ENCODE measurements around the gene REEP2. TPM values are rescaled to one million over a fixed set of nuclear protein-coding genes. Genes with fewer than 3 reads are reported as not detected.
A peak's percentile ranks its signal among the peaks of the same experiment; 100 is the strongest.

The REEP2 gene
- polyA plus RNA-seq, 1 donor from 2014 or later: 146 TPM

GRCh38 chr5:138458384-138458783, 19.5 kb downstream of the REEP2 start:
- TF ChIP-seq SMC3 (conservative IDR thresholded peaks at IDR 0.05; ENCODE audit: poor library complexity): no peak
- H3K9me2 ChIP-seq (ENCODE audit: insufficient read depth, low read length): no peaks in the 10 kb centered on the region
- H3K27me3 ChIP-seq (ENCODE audit: insufficient read depth, low read depth, low read length): no peaks in the 10 kb centered on the region
- peak overlapping the region; percentile 9 for H3K9ac ChIP-seq (ENCODE audit: low read length)
- H3K27ac ChIP-seq (ENCODE audit: low read length): no peak overlapping the region
- H3K4me3 ChIP-seq (ENCODE audit: low read length): no peak overlapping the region
- no peaks in the 10 kb centered on the region for H3K36me3 ChIP-seq (ENCODE audit: insufficient read depth, low read length)
- H2AFZ ChIP-seq (ENCODE audit: low read depth, low read length): no peak overlapping the region
- H4K20me1 ChIP-seq (ENCODE audit: insufficient read depth): no peaks in the 10 kb centered on the region
- no peaks in the 10 kb centered on the region for H3F3A ChIP-seq (ENCODE audit: insufficient read depth, low read length, poor library complexity, severe bottlenecking)
- no peaks in the 10 kb centered on the region for H3K9me3 ChIP-seq (ENCODE audit: low read length)
- no peaks in the 10 kb centered on the region for H3K79me2 ChIP-seq (replicated peaks; ENCODE audit: insufficient read depth, low read length)
- no peak overlapping the region for H3K4me2 ChIP-seq (ENCODE audit: low read length)

- no peaks in the 10 kb centered on the region for H3K27me3 ChIP-seq (ENCODE audit: insufficient read depth, low read depth, low read length)
- H2AFZ ChIP-seq (ENCODE audit: low read depth, low read length): no peak overlapping the region
- H3K9me2 ChIP-seq (ENCODE audit: insufficient read depth, low read length): no peaks in the 10 kb centered on the region
- no peaks in the 10 kb centered on the region for H3K9me3 ChIP-seq (ENCODE audit: low read length)
- no peak overlapping the region for H3K27ac ChIP-seq (ENCODE audit: low read length)
- TF ChIP-seq EP300 (conservative IDR thresholded peaks at IDR 0.05; ENCODE audit: poor library complexity, severe bottlenecking) (no peak), MXI1 (conservative IDR thresholded peaks at IDR 0.05; ENCODE audit: poor library complexity, severe bottlenecking) (no peak), POLR2AphosphoS5 (IDR thresholded peaks at IDR 0.05) (no peak), CTCF (IDR thresholded peaks at IDR 0.05; ENCODE audit: poor library complexity, severe bottlenecking) (no peak), TAF1 (IDR thresholded peaks at IDR 0.05; ENCODE audit: low read depth) (no peak), RAD21 (conservative IDR thresholded peaks at IDR 0.05) (no peak), SMC3 (conservative IDR thresholded peaks at IDR 0.05; ENCODE audit: poor library complexity) (no peak), EZH2 (IDR thresholded peaks at IDR 0.05; ENCODE audit: borderline replicate concordance, insufficient read depth, low read length, poor library complexity, severe bottlenecking) (no peak)
- H3F3A ChIP-seq (ENCODE audit: insufficient read depth, low read length, poor library complexity, severe bottlenecking): no peaks in the 10 kb centered on the region
- no peak overlapping the region for H3K4me2 ChIP-seq (ENCODE audit: low read length)
- H3K4me3 ChIP-seq (ENCODE audit: low read length): no peak overlapping the region
- H4K20me1 ChIP-seq (ENCODE audit: insufficient read depth): no peaks in the 10 kb centered on the region
- H3K36me3 ChIP-seq (ENCODE audit: insufficient read depth, low read length): no peaks in the 10 kb centered on the region
- H3K79me2 ChIP-seq (replicated peaks; ENCODE audit: insufficient read depth, low read length): no peaks in the 10 kb centered on the region
- H3K9ac ChIP-seq (ENCODE audit: low read length): peak overlapping the region; percentile 9
Observed at GRCh38 chr5:138458856-138459255, 20.0 kb downstream of the REEP2 start.

- no peaks in the 10 kb centered on the region for H3K9me3 ChIP-seq (ENCODE audit: low read length)
- no peaks in the 10 kb centered on the region for H3K79me2 ChIP-seq (replicated peaks; ENCODE audit: insufficient read depth, low read length)
- TF ChIP-seq EZH2 (IDR thresholded peaks at IDR 0.05; ENCODE audit: borderline replicate concordance, insufficient read depth, low read length, poor library complexity, severe bottlenecking): no peak
- no peak for TF ChIP-seq POLR2AphosphoS5 (IDR thresholded peaks at IDR 0.05)
- TF ChIP-seq MXI1 (conservative IDR thresholded peaks at IDR 0.05; ENCODE audit: poor library complexity, severe bottlenecking): no peak
- TF ChIP-seq CTCF (IDR thresholded peaks at IDR 0.05; ENCODE audit: poor library complexity, severe bottlenecking): no peak
- no peak for TF ChIP-seq REST (IDR thresholded peaks at IDR 0.05; ENCODE audit: borderline replicate concordance)
- TF ChIP-seq TAF1 (IDR thresholded peaks at IDR 0.05; ENCODE audit: low read depth): no peak
- TF ChIP-seq RAD21 (conservative IDR thresholded peaks at IDR 0.05): no peak
- no peak for TF ChIP-seq EP300 (conservative IDR thresholded peaks at IDR 0.05; ENCODE audit: poor library complexity, severe bottlenecking)
- no peak for TF ChIP-seq SMC3 (conservative IDR thresholded peaks at IDR 0.05; ENCODE audit: poor library complexity)
- no peaks in the 10 kb centered on the region for H4K20me1 ChIP-seq (ENCODE audit: insufficient read depth)
- no peaks in the 10 kb centered on the region for H3K27me3 ChIP-seq (ENCODE audit: insufficient read depth, low read depth, low read length)
- no peaks in the 10 kb centered on the region for H3K36me3 ChIP-seq (ENCODE audit: insufficient read depth, low read length)
- H3K9me2 ChIP-seq (ENCODE audit: insufficient read depth, low read length): no peaks in the 10 kb centered on the region
- no peak overlapping the region for H3K4me2 ChIP-seq (ENCODE audit: low read length)
- H3K9ac ChIP-seq (ENCODE audit: low read length): no peak overlapping the region
- no peak overlapping the region for H2AFZ ChIP-seq (ENCODE audit: low read depth, low read length)
- H3K4me3 ChIP-seq (ENCODE audit: low read length): no peak overlapping the region
- H3F3A ChIP-seq (ENCODE audit: insufficient read depth, low read length, poor library complexity, severe bottlenecking): no peaks in the 10 kb centered on the region
- no peak overlapping the region for H3K27ac ChIP-seq (ENCODE audit: low read length)
Observed at GRCh38 chr5:138459311-138459933, 20.6 kb downstream of the REEP2 start.

Data from neural cell (in vitro differentiated cells).